ENCODE data around the gene MAP3K7.

DNA sequence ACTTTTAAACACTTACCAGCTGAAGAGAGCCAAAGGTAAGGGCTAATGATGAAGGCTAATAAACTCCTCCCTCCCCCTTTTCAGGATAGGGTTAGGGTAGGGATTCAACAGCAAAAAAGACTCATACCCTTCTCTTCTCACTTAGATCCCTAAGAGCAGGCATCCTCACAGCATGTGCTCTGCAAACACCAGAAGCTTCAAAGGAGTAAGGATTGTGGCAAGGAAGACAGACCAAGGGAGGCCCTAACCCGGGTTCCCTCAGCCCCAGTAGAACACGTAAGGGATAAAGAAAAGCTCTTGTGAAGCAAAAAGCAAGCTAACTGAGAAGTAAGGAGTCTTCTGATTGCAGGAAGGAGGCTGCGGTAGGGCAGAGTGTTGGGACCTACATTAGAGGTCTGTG lies 11.6 kb downstream of the MAP3K7 start:
- TF ChIP-seq, protein P1, sequence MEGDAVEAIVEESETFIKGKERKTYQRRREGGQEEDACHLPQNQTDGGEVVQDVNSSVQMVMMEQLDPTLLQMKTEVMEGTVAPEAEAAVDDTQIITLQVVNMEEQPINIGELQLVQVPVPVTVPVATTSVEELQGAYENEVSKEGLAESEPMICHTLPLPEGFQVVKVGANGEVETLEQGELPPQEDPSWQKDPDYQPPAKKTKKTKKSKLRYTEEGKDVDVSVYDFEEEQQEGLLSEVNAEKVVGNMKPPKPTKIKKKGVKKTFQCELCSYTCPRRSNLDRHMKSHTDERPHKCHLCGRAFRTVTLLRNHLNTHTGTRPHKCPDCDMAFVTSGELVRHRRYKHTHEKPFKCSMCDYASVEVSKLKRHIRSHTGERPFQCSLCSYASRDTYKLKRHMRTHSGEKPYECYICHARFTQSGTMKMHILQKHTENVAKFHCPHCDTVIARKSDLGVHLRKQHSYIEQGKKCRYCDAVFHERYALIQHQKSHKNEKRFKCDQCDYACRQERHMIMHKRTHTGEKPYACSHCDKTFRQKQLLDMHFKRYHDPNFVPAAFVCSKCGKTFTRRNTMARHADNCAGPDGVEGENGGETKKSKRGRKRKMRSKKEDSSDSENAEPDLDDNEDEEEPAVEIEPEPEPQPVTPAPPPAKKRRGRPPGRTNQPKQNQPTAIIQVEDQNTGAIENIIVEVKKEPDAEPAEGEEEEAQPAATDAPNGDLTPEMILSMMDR (IDR thresholded peaks at IDR 0.05; ENCODE audit: poor library complexity) = no peak
- TF ChIP-seq EZH2phosphoT487 (IDR thresholded peaks at IDR 0.05; ENCODE audit: low read depth, severe bottlenecking, unreplicated experiment) = no peak
- no peak for TF ChIP-seq EZH2 (IDR thresholded peaks at IDR 0.05; ENCODE audit: borderline replicate concordance)

Measured in hepatocyte (in vitro differentiated cells).